ENCODE data around the gene NOL9. TPM values are rescaled to one million over a fixed set of nuclear protein-coding genes. Genes with fewer than 3 reads are reported as not detected.

NOL9 gene
- total RNA-seq, 2 experiments from 2014 or later: 42.7 to 44.5 TPM

DNA sequence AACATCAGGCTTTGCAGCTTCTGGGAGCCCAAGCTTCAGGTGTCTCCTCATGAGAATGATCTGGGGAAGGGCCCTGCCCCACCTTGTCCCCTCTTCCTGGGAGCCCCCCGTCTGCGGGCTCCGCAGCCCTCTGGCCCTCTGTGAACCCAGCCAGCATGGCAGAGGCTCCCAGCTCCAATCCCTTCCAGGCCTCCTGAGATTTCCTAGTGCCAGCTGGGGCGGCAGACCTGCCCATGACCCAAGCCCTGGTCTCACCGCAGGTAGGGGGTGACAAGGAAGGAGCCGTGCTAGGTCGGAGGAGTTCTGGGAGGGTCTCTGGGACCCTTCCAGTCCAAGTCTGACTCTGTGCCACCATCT lies 70.6 kb downstream of the NOL9 start:
- peaks cover 5% of the 10 kb centered on the region for H3K4me1 Mint-ChIP-seq
- H3K27ac Mint-ChIP-seq: no peak overlapping the region
- DNase-seq: no peak
- ChIA-PET CTCF (interaction anchor here (1.8 kb wide), 1 partner anchor 163 kb away, joined by 4 read pairs; no protein-coding TSS in a partner anchor), POLR2A (no interaction called here)
- H3K9me3 Mint-ChIP-seq: no peaks in the 10 kb centered on the region
- no peaks in the 10 kb centered on the region for H3K36me3 Mint-ChIP-seq (ENCODE audit: low read depth)
- peaks cover 36% of the 10 kb centered on the region for H3K27me3 Mint-ChIP-seq
- no peak overlapping the region for H3K4me3 Mint-ChIP-seq

DNA sequence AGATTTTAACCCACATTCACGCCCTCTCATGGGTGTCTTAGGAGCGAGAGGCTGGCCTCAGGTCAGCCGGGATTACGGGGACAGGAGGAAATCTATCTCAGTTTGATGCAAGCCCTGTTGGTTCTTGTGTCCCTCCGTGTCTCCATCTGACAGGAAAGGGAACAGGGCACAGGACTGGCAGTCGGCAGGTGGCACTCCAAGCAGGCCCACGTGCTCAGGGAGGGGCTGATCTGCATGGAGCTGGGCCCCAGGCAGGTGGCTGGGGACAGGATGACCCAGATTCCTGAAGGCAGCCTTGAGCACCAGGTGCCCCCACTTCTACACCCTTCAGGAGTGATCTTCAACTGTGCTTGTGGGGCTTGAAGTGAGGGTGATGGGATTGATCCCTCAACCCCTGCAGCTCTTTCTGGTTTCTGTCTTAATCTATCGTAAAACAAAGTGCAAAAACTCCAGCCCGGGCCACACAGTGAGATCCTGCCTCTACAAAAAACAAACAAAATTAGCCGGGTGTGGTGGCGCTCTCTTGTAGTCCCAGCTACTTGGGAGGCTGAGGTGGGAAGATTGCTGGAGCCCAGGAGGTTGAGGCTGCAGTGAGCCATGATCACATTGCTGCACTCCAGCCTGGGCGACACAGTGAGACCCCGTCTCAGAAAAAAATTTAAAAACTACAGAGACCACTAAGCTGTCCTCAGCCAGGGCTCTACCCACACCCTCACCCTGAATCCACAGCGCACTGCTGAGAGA lies 71.1 kb downstream of the NOL9 start:
- ChIA-PET CTCF (interaction anchor here (1.8 kb wide), 1 partner anchor 163 kb away, joined by 4 read pairs; no protein-coding TSS in a partner anchor), POLR2A (no interaction called here)
- Mint-ChIP-seq H3K27ac (no peak overlapping the region), H3K36me3 (ENCODE audit: low read depth) (no peaks in the 10 kb centered on the region), H3K4me3 (no peak overlapping the region), H3K27me3 (peaks cover 36% of the 10 kb centered on the region), H3K9me3 (no peaks in the 10 kb centered on the region), H3K4me1 (peaks cover 5% of the 10 kb centered on the region)
- no peak for DNase-seq

DNA sequence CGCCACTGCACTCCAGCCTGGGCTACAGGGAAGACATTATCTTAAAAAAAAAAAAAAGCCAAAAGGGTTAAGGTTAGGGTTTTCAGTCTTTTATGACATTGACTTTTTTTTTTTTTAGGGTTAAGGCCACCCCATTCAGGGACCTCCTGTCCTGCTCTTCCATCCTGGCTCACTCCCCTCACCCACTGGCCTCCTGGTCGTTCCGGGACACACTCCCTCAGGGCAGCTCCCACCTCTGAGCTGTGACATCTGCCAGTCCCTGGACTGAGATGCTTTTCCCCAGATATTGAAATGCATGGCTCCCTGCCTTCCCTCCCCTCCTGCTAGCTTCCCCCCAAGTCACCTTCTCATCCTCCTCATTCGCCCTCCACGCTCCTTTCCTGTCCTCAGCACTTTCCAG lies 72.5 kb downstream of the NOL9 start:
- Mint-ChIP-seq H3K9me3 (no peaks in the 10 kb centered on the region), H3K27ac (no peak overlapping the region), H3K36me3 (ENCODE audit: low read depth) (no peaks in the 10 kb centered on the region), H3K27me3 (peaks cover 34% of the 10 kb centered on the region), H3K4me1 (peaks cover 5% of the 10 kb centered on the region), H3K4me3 (no peak overlapping the region)
- no peak for DNase-seq
- ChIA-PET POLR2A (no interaction called here), CTCF (interaction anchor here (1.8 to 2.0 kb wide), 2 partner anchors 10 to 16 kb away, joined by 3 to 5 read pairs; partner anchors contain the start of gene TNFRSF25)

DNA sequence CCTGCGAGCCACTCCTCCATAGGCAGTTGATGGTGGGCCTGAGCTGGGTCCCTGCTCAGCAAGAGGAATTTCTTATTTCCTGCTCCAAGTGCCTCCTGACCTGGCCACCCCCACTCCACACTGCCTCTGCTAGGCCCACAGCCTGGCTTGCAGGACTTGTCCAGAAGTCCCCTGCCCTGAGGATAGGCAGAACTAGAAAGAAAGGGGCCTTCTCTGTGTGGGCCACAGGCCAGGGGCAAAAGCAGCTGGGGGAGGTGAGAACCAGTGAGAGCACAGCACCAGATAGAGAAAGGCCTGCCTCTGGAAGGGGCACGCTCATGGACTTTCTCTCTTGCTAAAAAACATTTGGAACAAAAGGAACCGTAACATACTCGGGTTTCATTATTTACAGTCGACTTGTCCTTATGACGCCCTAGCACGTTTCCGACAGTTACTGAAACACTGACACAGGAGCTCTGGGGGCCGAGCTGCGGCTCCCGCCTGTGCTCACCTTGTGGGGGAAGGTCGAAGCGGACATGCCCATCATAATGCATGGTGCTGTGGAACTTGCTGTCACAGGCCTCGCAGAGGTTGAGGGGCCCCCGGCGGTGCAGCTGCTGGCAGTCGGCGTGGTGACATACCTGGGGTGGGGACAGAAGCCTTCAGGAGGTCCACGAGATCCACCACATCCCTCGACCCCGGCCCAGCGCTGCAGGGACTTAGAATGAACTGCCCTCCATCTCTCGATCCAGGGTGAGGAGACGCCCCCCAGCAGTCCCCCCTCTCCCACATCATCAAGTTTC lies 77.1 kb downstream of the NOL9 start:
- Mint-ChIP-seq H3K4me1 (peaks cover 6% of the 10 kb centered on the region), H3K4me3 (no peak overlapping the region), H3K27me3 (peaks cover 6% of the 10 kb centered on the region), H3K9me3 (no peaks in the 10 kb centered on the region), H3K36me3 (ENCODE audit: low read depth) (no peaks in the 10 kb centered on the region), H3K27ac (no peak overlapping the region)
- CTCF ChIA-PET: interaction anchor here (0.7 to 1.9 kb wide), 6 partner anchors 9 to 146 kb away, joined by 3 to 6 read pairs (median 3); no protein-coding TSS in a partner anchor
- DNase-seq: no peak
- POLR2A ChIA-PET: no interaction called here

GRCh38 chr1:6476483-6476882 lies 77.8 kb downstream of the NOL9 start:
- H3K36me3 Mint-ChIP-seq (ENCODE audit: low read depth): no peaks in the 10 kb centered on the region
- no peaks in the 10 kb centered on the region for H3K9me3 Mint-ChIP-seq
- H3K27me3 Mint-ChIP-seq: peaks cover 3% of the 10 kb centered on the region

DNA sequence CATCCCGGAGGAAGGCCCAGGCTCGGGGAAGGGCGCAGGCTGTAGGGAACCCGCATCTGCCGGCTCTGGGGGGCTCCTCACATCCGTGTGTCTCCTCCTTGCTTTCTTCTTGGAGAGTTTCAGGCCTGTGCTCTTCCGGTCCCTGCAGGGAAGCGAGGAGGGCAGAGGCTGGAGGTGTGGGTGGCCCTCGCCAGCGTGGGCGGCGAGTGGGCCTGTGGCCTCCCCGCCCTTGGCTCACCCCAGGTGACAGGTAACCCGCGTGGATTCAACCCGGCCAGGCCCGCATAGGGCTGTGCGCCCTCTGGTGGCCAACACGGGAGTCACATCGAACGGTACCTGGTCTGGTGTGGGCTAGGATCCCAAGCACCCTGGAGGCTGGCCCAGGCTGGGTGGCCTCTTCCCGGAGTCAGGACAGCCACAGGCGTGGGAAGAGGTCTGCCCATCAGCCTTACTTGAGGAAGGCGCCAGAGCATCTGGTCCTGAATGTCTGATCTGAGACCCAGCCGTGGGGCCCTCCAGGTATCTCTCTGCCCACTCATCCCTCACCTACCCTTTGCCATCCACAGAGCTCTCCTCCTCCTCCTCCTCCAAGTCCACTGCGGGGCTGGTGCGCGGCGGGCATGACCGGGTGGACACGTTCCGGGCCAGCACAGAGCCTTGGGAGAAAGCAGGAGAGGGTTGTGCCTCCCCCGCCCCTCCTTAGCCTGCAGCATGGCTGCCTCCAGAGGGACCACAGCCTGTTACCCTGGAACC lies 78.8 kb downstream of the NOL9 start:
- DNase-seq: peak; percentile 81
- H3K4me1 Mint-ChIP-seq: peaks cover 6% of the 10 kb centered on the region
- ChIA-PET POLR2A (no interaction called here), CTCF (interaction anchor here (0.6 to 1.9 kb wide), 3 partner anchors 8 to 236 kb away, joined by 4 to 6 read pairs (median 4); no protein-coding TSS in a partner anchor)
- no peak overlapping the region for H3K4me3 Mint-ChIP-seq
- H3K27me3 Mint-ChIP-seq: no peaks in the 10 kb centered on the region
- no peaks in the 10 kb centered on the region for H3K36me3 Mint-ChIP-seq (ENCODE audit: low read depth)
- no peak overlapping the region for H3K27ac Mint-ChIP-seq
- no peaks in the 10 kb centered on the region for H3K9me3 Mint-ChIP-seq

More at GRCh38 chr1:6476483-6476882, 77.8 kb downstream of the NOL9 start:
- H3K4me1 Mint-ChIP-seq: peaks cover 6% of the 10 kb centered on the region
- DNase-seq: no peak
- H3K4me3 Mint-ChIP-seq: no peak overlapping the region
- no peak overlapping the region for H3K27ac Mint-ChIP-seq
- ChIA-PET POLR2A (no interaction called here), CTCF (interaction anchor here (0.9 to 1.9 kb wide), 5 partner anchors 8 to 55 kb away, joined by 3 to 6 read pairs (median 3); no protein-coding TSS in a partner anchor)

DNA sequence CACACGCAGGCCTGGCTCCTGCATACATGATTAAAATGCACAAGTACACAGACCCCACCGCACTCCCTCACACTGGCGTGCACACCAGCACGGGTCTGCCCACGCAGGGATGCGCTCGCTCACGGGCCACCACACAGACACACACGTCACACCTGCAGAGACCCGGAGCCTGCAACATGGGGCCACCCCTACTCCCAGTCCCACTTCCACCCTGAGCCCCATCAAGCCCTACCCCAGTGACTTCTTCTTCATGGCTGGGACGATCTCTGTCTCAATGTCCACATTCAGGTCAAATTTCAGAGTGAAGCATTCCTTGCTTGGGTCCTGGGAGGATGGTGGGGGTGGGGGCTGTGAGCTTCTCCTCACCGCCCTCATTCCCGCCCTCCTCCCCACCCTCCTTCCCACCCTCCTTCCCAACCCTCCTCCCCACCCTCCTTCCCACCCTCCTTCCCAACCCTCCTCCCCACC lies 79.5 kb downstream of the NOL9 start:
- H3K36me3 Mint-ChIP-seq (ENCODE audit: low read depth): no peaks in the 10 kb centered on the region

GRCh38 chr1:6473974-6474814 lies 80.1 kb downstream of the NOL9 start:
- Mint-ChIP-seq H3K27me3 (no peaks in the 10 kb centered on the region), H3K4me1 (peaks cover 6% of the 10 kb centered on the region), H3K36me3 (ENCODE audit: low read depth) (no peaks in the 10 kb centered on the region), H3K4me3 (no peak overlapping the region), H3K27ac (no peak overlapping the region), H3K9me3 (no peaks in the 10 kb centered on the region)
- CTCF ChIA-PET: interaction anchor here (0.6 to 1.6 kb wide), 2 partner anchors 16 to 34 kb away, joined by 3 to 4 read pairs; no protein-coding TSS in a partner anchor
- DNase-seq: no peak
- POLR2A ChIA-PET: no interaction called here

More for the DNA sequence above, 79.5 kb downstream of the NOL9 start:
- Mint-ChIP-seq H3K9me3 (no peaks in the 10 kb centered on the region), H3K4me3 (no peak overlapping the region), H3K4me1 (peaks cover 6% of the 10 kb centered on the region), H3K27me3 (no peaks in the 10 kb centered on the region), H3K27ac (no peak overlapping the region)
- POLR2A ChIA-PET: no interaction called here
- DNase-seq: no peak
- CTCF ChIA-PET: interaction anchor here (0.6 kb wide), 1 partner anchor 16 kb away, joined by 3 read pairs; no protein-coding TSS in a partner anchor

DNA sequence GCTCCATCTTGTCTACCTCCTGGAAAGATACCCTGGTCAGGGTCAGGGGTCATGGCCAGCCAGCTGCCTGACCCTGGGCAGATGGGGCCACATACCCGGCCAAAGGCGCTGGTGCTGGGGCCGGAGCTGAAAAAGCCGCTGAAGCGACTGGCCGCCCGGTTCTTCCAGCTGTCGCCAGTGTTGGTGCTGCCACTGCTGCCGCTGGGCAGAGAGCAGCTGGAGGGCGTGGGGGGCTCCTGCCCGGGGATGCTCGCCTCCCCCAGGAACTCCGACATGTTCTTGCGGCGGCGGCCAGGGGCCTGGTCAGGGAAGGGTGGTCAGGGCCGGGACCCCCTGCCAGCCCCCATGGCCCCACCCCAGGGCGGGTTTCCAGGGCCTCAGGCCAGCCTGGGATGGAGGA lies 81.2 kb downstream of the NOL9 start:
- Mint-ChIP-seq H3K36me3 (ENCODE audit: low read depth) (no peaks in the 10 kb centered on the region), H3K27ac (no peak overlapping the region), H3K4me3 (no peak overlapping the region), H3K27me3 (no peaks in the 10 kb centered on the region), H3K9me3 (no peaks in the 10 kb centered on the region), H3K4me1 (peaks cover 6% of the 10 kb centered on the region)
- CTCF ChIA-PET: interaction anchor here (1.6 to 2.0 kb wide), 3 partner anchors 10 to 33 kb away, joined by 4 to 7 read pairs (median 6); no protein-coding TSS in a partner anchor
- POLR2A ChIA-PET: no interaction called here
- no peak for DNase-seq

GRCh38 chr1:6472391-6472790 lies 81.9 kb downstream of the NOL9 start:
- Mint-ChIP-seq H3K9me3 (no peaks in the 10 kb centered on the region), H3K4me1 (peaks cover 6% of the 10 kb centered on the region), H3K4me3 (no peak overlapping the region), H3K27ac (no peak overlapping the region), H3K27me3 (no peaks in the 10 kb centered on the region), H3K36me3 (ENCODE audit: low read depth) (no peaks in the 10 kb centered on the region)
- DNase-seq: no peak
- CTCF ChIA-PET: interaction anchor here (0.9 to 2.0 kb wide), 5 partner anchors 9 to 32 kb away, joined by 4 to 7 read pairs (median 5); partner anchors contain the start of gene PLEKHG5
- POLR2A ChIA-PET: interaction anchor here (0.7 kb wide), 1 partner anchor 9 kb away, joined by 3 read pairs; no protein-coding TSS in a partner anchor

DNA sequence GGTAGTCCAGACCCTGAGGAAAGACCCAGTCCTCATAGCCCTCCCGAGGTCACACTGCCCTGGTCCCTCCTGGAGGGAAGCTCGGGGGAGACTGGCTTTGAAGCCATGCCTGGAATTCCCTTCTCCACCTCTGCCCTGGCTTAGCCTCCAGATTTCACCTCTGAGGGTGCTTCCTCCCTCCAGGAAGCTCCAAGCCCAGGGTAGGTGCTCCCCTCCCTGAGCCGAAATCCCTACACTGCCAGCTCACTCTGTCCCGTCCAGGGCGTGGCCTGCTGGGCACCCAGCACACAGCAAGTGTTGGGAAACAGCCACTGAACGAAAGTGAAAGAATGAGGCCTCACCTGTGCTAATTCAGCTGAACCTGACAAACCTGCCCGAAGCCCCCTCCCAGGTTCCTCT lies 82.3 kb downstream of the NOL9 start:
- CTCF ChIA-PET: interaction anchor here (0.9 to 2.0 kb wide), 4 partner anchors 9 to 19 kb away, joined by 5 to 7 read pairs (median 6); partner anchors contain the start of gene PLEKHG5
- POLR2A ChIA-PET: interaction anchor here (0.7 kb wide), 1 partner anchor 9 kb away, joined by 3 read pairs; no protein-coding TSS in a partner anchor
- no peaks in the 10 kb centered on the region for H3K9me3 Mint-ChIP-seq

More for the DNA sequence above, 82.3 kb downstream of the NOL9 start:
- no peak overlapping the region for H3K4me3 Mint-ChIP-seq
- no peak overlapping the region for H3K27ac Mint-ChIP-seq
- H3K27me3 Mint-ChIP-seq: no peaks in the 10 kb centered on the region
- H3K36me3 Mint-ChIP-seq (ENCODE audit: low read depth): no peaks in the 10 kb centered on the region
- H3K4me1 Mint-ChIP-seq: peaks cover 7% of the 10 kb centered on the region
- no peak for DNase-seq

Data from activated CD4-positive, alpha-beta T cell treated with anti-CD3 and anti-CD28 coated beads, Interleukin-2, amount 10 ng/mL, durations not matched to agents 7 days and 5 days (primary cell).